VCaP (cell line): ENCODE data around the gene PLEKHH3.

Source experiments
- H3K27ac ChIP-seq: fragments of 450-650 bp; 2 replicates; pipeline ENCODE4 v1.5.1; 2017
- CTCF ChIP-seq: fragments of 450-650 bp; conservative IDR thresholded peaks from 2 replicates; pipeline ENCODE4 v1.5.1; 2017; ENCODE audit warnings: mild to moderate bottlenecking, moderate library complexity

Gene PLEKHH3

GRCh38 chr17:42674755-42675347 lies 1.9 kb downstream of the PLEKHH3 start:
- TF ChIP-seq CTCF, result no peak
- peak overlapping the region; percentile 81 for H3K27ac ChIP-seq

GRCh38 chr17:42673885-42674754 lies 2.7 kb downstream of the PLEKHH3 start:
- H3K27ac ChIP-seq, result no peak overlapping the region

GRCh38 chr17:42673266-42673884 lies 3.4 kb downstream of the PLEKHH3 start:
- H3K27ac ChIP-seq, result no peak overlapping the region
- no peak for TF ChIP-seq CTCF

More at GRCh38 chr17:42673885-42674754, 2.7 kb downstream of the PLEKHH3 start:
- no peak for TF ChIP-seq CTCF

GRCh38 chr17:42672038-42672437 lies 4.8 kb downstream of the PLEKHH3 start:
- no peak overlapping the region for H3K27ac ChIP-seq
- TF ChIP-seq CTCF, result no peak

GRCh38 chr17:42670789-42671657 lies 5.8 kb downstream of the PLEKHH3 start:
- H3K27ac ChIP-seq, result no peak overlapping the region
- no peak for TF ChIP-seq CTCF

GRCh38 chr17:42669977-42670788 lies 6.6 kb downstream of the PLEKHH3 start:
- TF ChIP-seq CTCF, result no peak
- H3K27ac ChIP-seq, result no peak overlapping the region
